Activated CD8-positive, alpha-beta memory T cell treated with anti-CD3 and anti-CD28 coated beads for 4 hours (primary cell): ENCODE results near the gene JMJD1C.
A peak's percentile ranks its signal among the peaks of the same experiment; 100 is the strongest.
"Not testable (repeated sequence)": the region's sequence is repeated elsewhere in the genome, so short reads cannot be mapped to it uniquely, and the experiment has no call there.

Source experiments
- DNase-seq, 2 donors: peaks; one replicate each; pipeline ENCODE4 v3.0.0-alpha.2; 2020; ENCODE audit warnings: low read depth in 2 of 2

JMJD1C gene

DNA sequence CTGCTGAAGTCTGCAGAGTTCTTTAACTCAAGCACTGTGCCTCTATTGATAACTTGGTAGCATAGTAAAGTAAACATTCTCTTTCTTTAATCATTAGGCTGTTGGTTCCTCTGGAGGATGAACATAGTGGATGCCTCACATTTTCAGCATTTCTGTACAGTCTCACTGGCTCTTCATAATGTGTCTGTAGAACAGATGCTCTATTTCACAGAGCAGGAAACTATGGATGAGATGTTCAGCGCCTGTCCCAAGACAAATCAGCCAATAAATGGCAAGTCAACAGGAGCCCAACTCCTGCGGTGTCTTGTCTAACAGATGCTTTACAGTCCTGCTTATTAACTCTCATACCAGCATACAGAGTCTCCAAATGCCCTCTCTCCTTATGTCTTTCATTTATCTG is 296.2 kb downstream of the JMJD1C start:
- DNase-seq: no peak

DNA sequence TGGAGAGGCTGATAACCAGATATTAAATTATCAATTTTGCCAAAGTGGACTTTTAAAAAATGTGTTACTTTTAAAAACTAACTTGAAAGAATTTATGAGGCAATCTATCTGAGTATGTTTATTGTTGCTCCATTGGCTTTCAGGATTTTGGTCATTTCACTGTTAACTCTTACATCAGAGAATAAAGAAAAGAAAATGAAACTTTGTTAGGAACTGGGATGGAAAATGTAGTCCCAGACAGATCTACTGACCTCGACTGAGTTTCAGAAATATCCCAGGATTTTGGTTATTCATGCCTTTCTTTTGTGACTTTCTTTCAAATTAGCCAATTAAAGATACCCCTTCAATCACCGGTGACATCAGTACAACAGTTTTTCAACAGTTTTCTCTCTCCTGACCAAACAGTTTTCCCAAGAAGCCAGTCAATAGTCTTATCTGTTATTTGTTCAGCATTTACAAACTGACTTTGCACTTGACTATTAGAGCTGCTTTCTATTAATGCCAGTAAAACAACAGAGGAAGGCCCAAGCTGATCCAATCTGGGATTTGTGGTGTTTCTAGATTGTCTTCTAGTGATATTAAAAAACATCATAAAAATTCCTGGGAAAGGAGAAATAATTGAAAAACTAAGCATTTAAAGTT is 296.8 kb downstream of the JMJD1C start:
- no peak for DNase-seq

DNA sequence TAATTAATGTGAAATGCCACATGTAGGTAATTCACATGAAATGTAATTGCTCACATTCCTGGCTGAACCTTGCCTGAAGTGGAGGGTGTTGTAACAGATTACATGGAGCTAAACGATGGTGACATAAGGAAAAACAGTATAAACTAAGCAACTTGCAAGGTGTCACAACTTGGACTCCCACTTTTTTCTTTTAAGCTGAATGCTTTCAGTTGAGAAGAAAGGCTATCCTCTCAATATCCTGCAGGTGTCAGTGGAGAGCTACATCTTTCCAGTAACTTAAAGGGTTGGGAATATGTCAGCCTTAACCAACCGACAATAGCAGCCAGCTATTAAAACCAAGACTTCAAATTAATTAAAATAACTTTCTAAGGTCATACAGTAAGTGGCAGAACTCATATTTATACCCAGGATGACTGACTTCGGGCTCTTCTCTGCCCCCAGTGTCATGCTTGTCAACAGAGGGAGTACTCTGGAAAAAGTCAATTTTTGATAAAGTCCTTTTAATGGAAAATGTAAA is 299.0 kb downstream of the JMJD1C start:
- DNase-seq: no peak

- DNase-seq: no peak
These were observed 300.5 kb downstream of the JMJD1C start for GRCh38 chr10:63165249-63165648.

GRCh38 chr10:63164166-63164623 is 301.6 kb downstream of the JMJD1C start:
- DNase-seq: no peak

GRCh38 chr10:63161592-63161991 is 304.2 kb downstream of the JMJD1C start:
- no peak for DNase-seq

DNA sequence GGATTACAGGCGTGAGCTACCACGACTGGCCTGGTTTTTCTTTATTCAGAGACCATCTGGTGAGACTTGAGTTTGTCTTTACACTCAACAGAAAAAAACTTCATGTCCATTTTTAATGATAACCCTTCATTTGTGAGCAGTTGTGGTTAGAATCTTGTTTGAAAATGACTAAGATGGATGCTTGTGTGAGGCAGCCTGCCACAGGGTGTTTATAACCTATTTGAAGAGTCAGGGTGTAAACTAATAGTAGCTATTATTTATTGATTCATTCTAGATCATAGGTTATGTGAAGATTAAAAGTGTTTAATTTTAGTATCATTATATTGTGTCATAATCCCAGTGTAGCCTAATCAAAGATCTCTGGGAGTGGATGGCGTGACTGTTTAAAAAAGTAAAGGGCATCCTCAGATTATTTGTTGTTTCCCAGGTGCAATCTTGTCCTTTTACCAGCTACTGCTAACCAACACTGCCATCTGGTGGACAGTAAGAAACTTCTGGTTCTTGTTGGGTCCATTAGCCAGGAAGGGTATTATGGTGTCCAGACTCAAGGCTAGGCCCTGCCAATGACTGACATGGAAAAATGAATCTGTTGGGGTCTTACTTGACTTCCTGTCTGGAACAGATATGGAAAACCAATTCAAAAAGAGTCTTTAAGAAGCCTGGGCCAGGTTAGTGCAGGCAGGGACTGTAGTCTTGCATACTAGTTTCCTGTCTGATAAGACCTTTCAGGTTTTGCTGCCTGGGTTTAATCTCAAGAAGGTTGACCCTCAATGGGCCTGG is 307.7 kb downstream of the JMJD1C start:
- DNase-seq: peak in 1 of 2 donors; percentile 4

- DNase-seq: no peak
These were observed 309.5 kb downstream of the JMJD1C start for GRCh38 chr10:63156236-63156635.

- no peak for DNase-seq
These were observed 310.3 kb downstream of the JMJD1C start for GRCh38 chr10:63155388-63156020.

GRCh38 chr10:63154546-63155387 is 311.0 kb downstream of the JMJD1C start:
- no peak for DNase-seq

- not testable (repeated sequence) for DNase-seq
These were observed 311.8 kb downstream of the JMJD1C start for GRCh38 chr10:63153868-63154545.

DNA sequence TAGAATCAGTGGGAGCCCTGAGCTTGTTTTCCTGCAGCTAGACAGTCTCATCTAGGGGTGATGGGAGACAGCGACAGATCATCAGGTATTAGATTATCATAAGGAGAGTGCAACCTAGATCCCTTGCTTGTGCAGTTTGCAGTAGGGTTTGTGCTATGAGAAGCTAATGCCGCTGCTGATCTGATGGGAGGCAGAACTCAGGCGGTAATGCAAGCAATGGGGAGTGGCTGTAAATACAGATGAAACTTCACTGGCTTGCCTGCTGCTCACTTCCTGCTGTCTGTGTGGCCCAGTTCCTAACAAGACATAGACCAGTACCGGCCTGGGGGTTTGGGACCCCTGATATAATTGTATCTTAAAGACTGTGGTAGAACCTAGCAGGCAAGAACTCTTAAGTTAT is 315.0 kb downstream of the JMJD1C start:
- no peak for DNase-seq

- no peak for DNase-seq
These were observed 319.3 kb downstream of the JMJD1C start for GRCh38 chr10:63146503-63146902.

DNA sequence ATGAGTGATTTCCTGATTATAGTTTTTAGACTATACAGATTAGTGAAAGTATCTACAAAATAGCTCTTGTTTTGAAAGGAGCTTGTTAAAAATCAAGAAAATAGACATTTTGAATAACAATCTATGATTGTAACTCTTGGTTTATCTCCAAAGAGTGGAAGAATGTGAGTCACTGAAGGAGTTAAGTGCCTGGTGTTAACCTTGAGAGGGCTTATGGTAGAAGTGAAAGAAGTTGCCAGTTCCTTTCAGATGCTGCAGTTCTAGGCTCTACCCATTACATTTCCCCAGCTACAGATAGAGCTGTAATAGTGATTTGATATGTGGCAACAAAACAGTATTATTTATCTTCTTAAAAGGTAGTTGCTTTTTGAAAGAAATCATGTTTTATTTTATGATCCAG is 320.0 kb downstream of the JMJD1C start:
- no peak for DNase-seq

DNA sequence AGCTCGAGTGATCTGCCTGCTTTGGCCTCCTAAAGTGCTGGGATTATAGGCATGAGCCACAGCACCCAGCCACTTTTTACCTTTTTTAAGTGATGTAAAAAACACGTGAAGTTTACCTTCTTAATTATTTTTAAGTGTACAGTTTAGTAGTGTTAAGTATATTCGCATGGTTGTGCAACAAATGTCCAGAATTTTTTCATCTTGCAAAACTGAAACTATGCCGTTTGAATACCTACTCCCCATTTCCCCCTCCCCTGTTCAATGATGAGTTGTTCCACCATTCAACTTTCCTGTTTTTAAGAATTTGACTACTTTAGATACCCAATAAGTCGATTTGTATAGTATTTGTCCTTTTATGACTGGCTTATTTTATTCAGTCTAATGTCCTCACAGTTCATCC is 321.8 kb downstream of the JMJD1C start:
- DNase-seq: no peak

GRCh38 chr10:63142136-63142535 is 323.6 kb downstream of the JMJD1C start:
- no peak for DNase-seq

DNA sequence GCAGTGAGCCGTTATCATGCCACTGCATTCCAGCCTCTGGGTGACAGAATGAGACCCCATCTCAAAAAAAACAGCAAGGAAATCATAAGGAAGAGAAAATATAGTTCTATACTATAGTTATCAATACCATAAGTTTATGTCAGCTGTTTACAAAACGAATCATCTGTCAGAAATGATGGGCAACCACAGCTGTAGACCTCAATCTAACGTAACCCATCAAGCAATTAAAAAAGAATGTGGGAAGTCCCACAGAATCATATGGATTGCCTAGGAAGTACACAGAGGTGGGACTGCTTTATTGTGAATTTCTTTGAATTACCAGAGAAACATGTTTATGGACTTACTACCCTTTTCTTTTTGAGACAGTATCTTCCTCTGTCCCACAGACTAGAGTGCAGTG is 325.7 kb downstream of the JMJD1C start:
- DNase-seq: no peak

- no peak for DNase-seq
These were observed 328.5 kb downstream of the JMJD1C start for GRCh38 chr10:63137306-63137705.

- no peak for DNase-seq
These were observed 331.8 kb downstream of the JMJD1C start for GRCh38 chr10:63133821-63134557.

DNA sequence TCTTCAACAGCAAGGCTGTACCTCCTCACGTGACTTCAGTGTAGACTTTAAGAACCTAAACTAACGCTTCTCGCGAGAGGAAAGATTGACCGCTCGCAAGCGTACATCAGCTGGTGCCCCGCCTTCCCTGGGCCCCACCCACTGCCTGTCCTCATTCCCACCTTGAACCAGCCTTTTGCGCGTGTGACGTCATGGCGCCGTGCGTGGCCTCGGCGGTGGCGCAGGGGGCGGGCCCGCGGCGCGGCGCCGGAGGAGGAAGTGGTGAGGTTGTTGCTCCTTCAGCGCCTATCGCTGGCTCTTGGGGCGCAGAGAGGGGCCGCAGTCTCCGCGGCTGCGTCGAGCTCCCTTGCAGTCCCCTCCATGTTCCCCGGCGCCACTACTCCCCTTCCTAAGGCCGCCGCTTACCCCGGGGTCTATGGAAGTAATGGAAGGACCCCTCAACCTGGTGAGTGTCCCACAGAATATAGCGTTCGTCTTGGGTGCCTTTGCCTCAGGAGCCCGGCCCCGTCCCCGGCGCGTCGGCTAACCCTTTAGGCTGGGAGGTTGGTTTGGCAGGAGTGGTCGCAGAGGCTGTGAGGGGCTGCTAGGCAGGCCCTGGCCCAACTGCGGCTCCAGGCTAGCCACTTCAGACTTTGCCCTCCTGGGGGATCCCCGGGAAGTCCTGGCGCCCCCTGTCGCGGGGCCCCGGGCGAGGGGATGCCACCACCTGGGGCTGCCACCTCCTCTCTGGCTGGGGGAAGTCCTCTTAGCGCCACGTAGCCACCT is 332.5 kb downstream of the JMJD1C start, which contains the start of gene NRBF2:
Gene NRBF2, plus strand, starts transcription at position 273 of the 765 bp plus-strand sequence. Its CDS starts 143 bp downstream, at position 416.
- DNase-seq: peak; percentile 91 to 92
